Activated gamma-delta T cell treated with anti-CD3 and anti-CD28 coated beads, Interleukin-2, amount 50 U/mL, for 16 hours (primary cell): ENCODE results near the gene PRRT1.

Experiments used
- DNase-seq: peaks from one replicate; pipeline ENCODE4 v3.0.0-alpha.2; 2020; ENCODE audit warnings: low read depth

The PRRT1 gene

DNA sequence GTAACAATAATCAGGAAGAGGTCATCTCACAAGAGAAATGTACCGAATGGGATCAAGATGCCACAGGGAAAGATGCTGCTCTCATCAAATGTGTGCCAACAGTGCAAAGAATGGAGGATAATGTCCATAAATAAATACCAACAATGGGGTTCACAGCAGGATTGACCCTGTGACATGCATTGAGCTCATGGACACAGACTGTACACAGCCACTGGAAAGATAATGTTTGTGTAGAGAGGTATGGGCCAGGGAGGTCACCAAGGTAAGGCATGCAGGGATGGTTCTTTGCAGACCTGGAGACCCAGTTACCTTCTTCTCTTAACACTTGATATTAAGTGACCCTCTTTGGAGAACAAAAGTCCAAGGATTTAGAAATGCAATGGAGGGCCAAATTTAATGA, 22.7 kb upstream of the PRRT1 start:
- no peak for DNase-seq

DNA sequence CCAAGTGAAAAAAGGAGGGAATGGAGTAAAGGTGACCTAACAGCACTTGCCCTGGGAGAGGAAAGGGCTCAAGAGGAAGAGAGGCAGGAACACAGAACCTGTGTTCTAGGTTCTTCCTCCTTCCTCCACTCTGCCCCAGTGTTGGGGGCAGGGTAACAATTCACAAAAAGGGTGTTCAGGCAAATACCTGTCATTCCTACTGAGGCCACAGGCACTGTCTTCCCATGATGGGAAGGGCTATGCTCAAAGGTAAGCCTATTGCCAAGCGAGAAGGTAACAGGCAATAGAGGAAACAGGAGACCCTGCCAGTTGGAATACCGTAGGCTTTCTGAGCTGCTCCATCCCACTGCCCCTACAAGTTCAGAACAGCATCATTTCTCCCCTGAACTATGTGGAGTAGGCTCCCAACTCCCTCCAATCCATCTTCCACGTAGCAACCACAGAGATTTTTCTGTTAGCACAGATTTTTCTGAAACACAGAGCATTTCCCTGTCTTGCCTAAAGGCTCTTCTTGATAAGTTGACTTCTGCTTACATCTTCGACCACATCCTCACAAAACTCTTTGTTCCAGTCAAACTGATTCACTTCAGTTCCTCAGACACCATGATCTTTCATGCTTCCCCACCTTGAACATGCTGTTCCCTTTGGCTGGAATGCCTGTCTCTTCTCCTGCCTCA, 21.4 kb upstream of the PRRT1 start:
- no peak for DNase-seq

DNA sequence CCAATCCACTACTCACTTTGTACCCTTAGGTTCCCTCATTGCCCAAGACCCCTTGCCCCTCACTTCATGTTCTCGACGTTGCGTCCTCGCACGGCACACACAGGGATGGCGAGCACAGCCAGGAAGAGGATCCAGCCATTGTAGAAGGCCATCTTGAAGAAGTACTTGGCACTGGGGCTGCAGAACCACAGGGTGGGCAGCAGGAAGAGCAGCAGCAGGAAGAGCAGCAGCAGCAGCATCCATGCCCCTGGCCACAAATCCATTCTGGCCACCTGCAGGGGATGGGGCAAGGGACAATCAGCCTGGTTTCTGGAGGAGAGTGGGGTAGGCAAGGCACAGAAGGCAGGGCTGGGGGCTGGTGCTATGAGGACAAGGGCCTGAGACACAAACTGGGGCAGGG, 19.5 kb upstream of the PRRT1 start:
- no peak for DNase-seq

DNA sequence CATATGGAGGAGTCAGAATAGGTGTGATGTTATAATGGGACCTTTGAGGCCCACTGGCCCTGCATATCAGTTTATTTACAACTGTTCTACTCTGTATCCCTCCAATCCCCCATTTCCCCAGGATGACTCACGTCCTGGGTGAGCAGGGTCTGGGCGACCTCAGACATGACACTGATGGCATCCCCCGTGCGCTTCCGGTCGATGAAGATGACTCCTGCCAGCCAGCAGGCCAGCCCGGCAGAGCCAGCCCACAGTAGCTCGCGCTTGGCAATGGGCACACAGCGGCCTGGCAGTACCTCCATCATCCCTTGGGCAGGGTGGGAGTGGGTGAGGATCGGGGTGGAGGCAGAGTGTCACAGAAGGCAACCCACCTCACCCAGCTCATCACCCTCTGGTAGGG, 18.6 kb upstream of the PRRT1 start:
- no peak for DNase-seq

DNA sequence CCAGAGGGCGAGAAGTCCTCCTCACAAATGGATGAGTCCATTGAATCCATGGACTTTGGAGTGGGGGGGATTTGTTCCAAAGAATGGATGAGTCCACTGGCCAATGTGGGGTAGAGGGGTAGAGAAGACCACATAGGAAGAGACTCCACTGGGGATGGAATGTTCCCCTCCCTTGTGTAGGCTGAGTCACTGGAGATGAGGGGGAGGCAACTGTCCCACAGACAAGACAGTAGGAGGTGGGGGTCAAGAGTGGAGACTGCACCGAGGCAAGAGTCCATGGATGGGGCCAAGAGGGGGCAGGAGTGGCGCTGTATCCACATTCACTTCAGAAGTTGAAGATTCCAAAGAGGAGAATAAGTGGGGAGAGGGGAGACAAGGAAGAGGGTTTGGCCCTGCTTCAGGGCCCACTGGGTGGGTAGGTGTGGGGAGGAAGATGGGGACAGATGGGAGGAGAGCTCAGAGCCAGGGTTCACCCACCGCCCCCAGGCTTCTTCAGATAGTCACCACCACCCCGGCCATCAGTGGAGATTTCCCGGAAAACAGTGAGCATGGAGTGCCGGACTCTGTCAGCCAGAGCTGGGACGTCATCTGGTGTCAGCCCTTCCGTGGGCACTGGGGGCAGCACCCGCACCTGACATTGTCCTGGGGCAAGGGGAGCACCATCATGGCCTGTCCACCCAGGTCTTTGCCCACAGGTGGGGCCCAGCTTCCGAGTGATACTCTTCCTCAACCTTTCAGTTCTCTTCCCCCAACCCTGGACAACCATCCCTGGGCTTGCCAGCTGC, 17.3 kb upstream of the PRRT1 start:
- DNase-seq = no peak

DNA sequence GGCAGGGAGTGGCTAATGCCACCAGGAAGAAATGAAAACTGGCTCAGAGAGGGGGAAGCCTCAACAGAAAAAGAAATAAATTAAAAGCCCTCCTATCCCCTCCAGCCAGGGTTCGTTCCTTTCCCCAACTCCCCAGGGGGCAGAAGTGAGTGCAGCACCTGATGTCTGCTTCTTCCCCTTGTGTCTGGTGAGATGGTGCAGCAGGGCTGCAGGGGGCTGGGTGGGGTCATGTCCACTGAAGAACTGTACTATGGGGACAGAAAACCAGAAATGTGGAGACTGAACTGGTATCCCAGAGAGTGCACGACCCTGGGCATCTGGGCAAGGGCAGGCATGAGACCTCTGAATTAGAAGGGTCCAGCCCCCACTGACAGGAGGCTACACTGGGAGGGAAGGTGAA, 16.6 kb upstream of the PRRT1 start:
- no peak for DNase-seq

DNA sequence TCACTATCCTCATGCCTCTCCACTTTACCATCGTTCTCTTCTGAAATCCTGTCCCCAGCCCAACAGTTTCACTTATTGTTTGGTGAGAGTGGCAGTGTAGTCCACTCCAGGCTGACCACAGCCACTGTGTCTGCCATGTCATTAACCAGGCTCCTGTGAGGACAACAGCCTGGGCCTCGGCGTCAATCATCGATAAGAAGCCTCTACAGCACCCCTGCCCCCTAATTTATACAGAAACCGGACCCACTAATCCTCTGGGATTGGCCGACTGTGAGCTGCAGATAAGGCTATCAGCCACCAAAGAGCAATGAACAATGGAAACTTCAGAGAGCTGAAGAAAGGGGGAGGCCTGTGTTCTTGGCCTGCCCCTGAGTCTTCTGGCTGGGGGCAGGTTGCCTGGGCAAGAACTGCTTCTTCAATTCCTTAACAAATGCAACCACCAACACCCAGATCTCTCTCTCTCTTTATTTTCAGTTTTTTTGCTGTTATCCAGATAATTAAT, 16.1 kb upstream of the PRRT1 start:
- DNase-seq = no peak

DNA sequence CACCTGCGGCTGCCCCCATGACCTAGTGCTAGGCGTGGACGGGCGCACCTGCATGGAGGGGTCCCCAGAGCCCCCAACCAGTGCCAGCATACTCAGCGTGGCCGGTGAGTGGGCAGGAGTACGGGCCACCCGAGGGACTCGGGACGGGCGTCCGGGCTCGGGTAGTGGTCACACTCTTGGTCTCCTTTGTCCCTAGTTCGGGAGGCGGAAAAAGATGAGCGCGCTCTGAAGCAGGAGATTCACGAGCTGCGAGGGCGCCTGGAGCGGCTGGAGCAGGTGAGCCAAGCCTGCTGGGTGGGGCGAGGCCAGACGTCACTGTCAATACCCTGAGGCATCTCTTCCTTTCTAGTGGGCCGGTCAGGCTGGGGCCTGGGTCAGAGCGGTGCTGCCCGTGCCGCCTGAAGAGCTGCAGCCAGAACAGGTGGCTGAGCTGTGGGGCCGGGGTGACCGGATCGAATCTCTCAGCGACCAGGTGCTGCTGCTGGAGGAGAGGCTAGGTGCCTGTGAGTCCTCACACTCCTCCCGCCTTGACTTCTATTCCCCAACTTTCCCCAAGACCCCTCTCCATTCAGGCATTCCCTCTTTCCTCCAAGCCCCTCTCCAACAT, 15.5 kb upstream of the PRRT1 start:
- DNase-seq = no peak

DNA sequence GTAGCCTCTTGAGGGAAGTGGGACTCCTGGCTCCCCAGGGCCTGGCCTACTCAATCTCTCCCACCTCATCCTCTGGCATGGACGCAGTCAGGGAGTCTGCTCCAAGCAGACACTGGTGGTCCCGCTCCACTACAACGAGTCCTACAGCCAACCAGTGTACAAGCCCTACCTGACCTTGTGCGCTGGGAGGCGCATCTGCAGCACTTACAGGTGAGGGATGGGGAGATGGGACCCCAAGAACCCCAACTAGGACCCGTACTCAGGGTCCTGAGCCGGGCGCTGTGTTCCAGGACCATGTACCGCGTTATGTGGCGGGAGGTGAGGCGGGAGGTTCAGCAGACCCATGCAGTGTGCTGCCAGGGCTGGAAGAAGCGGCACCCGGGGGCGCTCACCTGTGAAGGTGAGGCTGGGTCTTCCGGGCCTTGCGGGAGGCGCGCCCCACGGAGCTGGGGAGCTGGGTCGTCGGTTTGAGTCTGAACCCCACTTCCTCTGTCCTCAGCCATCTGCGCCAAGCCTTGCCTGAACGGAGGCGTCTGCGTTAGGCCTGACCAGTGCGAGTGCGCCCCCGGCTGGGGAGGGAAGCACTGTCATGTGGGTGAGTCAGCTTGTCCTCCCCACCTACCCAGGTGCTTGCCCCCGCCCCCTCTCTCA, 14.8 kb upstream of the PRRT1 start:
- no peak for DNase-seq

DNA sequence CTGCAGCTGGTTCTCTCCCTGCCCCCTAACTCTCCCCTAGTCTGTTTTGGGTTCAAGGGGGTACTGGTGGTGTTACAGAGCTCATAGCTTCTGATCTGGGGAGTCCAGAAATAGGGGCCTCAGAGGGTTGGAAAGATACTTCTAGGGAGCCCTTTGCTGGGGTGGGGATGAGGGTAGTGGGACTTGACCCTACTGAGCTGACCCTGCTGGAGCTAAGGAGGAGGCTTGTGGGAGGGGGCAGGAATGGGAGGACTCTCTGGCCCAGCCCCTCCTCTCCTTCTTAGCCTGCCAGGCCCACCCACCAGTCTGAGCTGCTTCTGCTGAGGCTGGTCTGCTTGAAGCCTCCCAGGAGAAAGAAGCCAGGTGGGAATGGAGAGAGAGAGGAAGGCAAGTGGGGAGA, 12.6 kb upstream of the PRRT1 start, which contains the start of gene EGFL8:
TSS of gene EGFL8 (plus strand) at position 301 of the 400 bp plus-strand sequence. CDS start 1,571 bp downstream, outside the sequence.
- no peak for DNase-seq

DNA sequence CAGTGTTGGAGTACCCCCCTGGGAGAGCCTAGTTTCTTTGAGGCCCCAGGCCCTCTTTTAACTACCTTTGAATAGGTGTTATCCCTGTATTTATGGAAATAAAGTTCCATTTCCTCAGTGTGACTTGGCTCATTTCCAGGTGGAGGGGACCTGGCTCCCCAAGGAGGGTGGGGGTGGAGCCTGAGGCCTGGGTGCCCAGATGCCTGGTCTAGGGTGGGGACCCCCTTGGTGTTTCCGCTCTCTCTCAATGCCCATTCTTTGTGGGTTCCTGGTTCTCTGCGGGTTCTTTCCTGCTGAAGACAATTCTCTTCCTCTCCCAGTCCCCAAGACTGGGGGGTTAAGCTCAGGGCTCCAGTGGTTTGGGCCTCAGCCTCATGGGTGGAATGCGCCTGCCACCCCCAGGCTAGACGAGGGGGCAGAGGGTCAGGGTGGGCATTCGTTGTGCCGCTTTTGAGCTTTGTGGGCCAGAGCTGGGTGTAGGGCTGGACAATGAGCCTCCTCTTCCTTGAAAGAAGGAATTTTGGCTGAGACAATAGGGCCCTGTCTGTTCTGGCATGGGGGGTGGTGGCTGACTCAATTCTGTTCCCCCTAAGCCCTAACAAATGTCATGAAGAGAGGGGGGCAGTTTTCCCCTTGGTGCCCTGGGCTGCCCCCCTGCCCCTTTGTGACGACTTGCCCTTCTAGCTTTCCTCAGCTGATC, 12.0 kb upstream of the PRRT1 start:
- DNase-seq = no peak

DNA sequence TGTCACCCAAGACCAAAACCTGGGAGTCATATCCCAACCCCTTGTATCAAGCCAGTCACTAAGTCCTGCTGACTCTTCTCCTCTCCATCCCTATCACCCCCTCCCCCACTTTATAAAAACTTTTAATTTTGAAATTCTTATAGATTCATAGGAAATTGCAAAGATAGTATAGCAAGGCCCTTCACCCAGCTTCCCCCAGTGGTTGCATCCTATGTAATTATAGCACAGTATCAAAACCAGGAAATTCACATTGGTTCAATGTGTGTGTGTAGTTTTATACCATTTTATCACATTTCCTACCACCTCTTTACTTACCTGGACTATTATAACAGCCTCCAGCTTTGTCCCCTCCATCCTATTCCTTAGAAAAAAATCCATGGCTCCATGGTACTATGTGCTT, 6.3 kb upstream of the PRRT1 start:
- DNase-seq = no peak

DNA sequence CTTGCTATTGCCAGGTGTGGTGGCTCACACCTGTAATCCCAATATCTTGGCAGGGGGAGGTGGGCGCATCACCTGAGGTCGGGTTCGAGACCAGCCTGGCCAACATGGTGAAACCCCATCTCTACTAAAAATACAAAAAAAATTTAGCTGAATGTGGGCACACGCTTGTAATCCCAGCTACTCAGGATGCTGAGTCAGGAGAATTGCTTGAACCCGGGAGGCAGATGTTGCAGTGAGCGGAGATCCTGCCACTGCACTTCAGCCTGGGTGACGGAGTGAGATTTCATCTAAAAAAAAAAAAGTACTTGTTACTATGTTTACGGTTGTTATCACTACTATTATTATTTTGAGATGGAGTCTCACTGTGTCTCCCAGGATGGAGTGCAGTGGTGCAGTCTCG, 5.2 kb upstream of the PRRT1 start:
- no peak for DNase-seq

DNA sequence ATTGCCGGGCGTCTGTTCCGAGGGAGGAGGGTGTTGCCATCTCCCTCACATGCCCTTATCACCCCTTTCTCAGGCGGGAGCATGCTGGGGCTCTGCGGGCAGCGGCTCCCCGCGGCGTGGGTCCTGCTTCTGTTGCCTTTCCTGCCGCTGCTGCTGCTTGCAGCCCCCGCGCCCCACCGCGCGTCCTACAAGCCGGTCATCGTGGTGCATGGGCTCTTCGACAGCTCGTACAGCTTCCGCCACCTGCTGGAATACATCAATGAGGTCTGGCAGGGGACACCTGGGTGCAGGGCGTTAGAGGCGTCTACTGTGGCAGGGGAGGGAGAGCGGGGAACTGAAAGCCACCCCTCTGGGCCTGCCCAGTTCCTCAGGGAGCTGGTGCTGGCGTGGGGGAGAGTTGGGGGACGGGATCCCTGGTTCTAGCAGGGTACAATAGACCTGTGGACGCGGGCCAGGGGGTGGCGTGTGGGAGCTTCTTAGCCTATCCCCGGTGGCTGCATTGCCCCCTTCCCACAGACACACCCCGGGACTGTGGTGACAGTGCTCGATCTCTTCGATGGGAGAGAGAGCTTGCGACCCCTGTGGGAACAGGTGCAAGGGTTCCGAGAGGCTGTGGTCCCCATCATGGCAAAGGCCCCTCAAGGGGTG, 2.9 kb upstream of the PRRT1 start:
- peak; percentile 40 for DNase-seq

DNA sequence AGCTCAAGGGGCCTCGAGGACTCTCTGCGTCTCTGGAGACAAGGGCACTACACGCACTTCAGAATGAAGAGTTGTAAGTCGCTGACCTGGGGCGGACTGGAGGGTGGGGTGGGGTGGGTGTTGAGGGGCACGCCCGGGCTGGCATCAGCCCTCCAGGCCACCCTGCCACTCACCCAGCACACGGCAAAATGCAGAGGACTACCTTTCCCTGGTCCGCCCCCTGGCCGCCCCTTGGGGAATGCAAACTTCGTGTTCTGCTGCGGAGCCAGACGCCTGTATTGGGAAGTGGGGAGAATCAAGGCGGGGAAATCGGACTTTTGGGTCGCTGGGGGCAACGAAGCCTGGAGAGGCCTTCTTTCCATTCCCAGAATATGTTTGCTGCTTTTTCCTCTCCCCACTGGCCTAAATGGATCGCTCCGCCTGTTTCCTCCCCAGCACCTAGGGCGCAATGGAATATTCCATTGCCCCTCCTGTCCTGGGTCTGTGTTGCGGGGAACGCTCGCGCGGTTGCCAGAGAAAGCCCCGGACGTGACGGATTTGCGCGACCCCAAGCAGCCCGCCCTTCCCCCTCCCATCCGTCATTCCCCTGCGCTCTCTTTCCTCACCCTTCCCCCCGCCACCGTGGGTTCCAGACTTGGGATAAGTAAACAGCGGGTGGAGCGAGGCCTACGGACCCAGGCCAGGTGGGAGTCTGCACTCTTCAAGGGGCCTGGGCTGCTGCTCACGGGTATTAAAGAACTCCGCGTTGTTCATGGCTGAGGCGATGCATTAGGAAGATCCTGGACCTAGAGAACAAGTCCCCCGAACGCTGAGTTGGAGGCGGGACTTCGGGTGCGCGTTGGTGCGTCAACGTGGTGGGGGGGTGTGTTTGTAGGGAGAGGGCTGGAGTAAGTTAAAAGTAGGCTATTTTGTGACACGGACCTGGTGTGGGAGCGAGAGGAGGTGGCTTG, 2.1 kb upstream of the PRRT1 start, which contains the start of gene PPT2:
TSS of gene PPT2 (plus strand) at position 578 of the 950 bp plus-strand sequence. CDS start 454 bp downstream, outside the sequence.
- peak; percentile 67 for DNase-seq

DNA sequence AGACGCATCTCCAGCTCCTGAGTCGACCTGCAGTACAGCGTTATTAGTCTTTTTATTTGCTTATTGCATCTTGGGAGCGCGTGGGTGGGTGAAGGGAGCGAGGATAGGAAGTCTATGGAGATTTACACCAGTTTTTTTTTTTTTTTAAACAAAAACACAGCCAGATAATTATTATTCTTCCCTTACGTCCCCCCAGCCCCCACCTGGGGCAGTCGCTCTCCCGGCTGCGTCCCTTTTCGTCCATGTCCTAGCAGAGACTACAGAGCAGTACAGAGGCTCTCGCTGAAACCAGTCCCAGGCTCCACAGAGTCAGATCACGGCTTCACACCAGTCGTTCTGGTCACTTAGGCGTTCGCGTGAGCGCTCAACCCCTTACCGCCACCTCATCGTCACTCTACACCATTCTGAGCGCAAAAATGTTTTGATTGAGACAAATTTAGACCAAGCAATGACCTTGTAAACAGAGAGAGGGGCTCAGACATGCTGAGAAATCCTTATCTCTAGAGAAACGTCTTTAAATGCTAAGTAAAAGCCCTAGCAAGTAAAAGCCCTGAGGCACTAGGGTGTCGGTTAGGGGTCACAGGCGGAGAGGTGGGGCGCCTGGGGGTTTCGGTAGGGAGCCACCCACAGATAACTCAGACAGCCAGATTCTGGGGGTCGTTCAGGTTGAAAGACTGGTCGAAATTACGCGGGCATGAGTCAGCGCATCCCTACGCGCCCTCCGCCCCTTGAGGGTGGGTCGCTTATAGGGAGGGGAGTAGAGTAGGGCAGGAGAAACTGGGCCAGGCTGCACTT, 1.2 kb upstream of the PRRT1 start:
- DNase-seq = no peak

DNA sequence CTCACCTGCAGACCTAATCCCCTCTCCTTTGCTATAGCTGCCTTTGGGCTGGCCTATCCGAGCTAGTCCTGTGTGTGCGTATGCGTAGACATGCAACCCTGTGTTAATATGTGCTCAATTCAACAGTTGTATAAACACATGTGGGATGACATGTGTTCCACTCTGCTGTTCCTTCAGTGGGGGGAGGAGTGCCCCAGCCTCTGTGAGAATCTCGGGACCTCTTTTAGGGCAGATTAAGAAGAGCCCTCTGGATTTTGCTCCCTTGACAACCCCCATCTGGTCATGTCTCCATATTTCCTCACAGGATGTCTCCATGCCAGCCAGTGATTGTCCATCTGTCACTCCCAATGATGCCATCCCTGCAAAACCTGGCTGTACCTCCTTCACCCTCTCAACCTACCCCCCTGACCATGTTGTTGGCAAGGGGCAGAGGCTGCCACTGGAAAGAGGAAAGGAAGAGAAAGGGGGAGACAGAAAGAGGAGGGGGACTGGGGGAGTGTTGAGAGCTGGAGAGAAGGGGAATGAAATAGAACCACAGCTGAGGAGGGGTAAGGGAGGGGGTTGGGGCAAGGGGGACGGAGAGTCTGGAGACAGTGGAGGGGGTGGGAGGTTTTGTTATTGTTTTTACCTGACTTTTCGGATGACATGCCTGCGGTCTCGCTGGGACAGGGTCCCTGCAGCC, 417 bp downstream of the PRRT1 start:
- DNase-seq = no peak
